ENCODE measurements around the gene NPRL2.

Gene NPRL2

GRCh38 chr3:50350527-50351322 is at the start of gene NPRL2, which contains the start of gene CYB561D2:
TSS of gene NPRL2 (minus strand) at chr3:50350775. CDS start at chr3:50350652, 123 bp downstream.
TSS of gene CYB561D2 (plus strand) at chr3:50350862. CDS start at chr3:50351434, 572 bp downstream.
- peak; percentile 83 for DNase-seq (ENCODE audit: low read depth, low spot score)

GRCh38 chr3:50396502-50396901 is 45.9 kb upstream of the NPRL2 start:
- DNase-seq (ENCODE audit: low read depth, low spot score), result no peak

GRCh38 chr3:50395070-50395860 is 44.7 kb upstream of the NPRL2 start:
- no peak for DNase-seq (ENCODE audit: low read depth, low spot score)

GRCh38 chr3:50393061-50393460 is 42.5 kb upstream of the NPRL2 start:
- no peak for DNase-seq (ENCODE audit: low read depth, low spot score)

- no peak for DNase-seq (ENCODE audit: low read depth, low spot score)
Measured at GRCh38 chr3:50392101-50392715, 41.6 kb upstream of the NPRL2 start.

- no peak for DNase-seq (ENCODE audit: low read depth, low spot score)
Measured at GRCh38 chr3:50390508-50391224, 40.1 kb upstream of the NPRL2 start.

DNA sequence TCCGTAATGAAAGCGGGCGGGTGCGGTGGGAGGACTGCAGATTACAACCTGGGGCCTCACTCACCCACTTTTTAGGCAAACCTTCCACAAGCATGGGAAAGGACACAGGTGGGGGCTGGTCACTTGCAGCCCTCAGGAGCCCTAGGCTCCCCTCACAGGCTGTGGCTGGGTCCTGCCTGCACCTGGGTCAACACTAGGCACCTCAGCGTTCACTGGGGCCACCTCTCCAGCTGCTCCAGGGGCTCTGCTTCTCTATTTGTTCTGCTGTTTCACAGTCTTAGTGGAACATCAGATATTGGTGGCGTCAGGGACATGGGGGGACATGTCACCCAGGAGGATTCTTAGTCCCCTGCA is 38.8 kb upstream of the NPRL2 start:
- no peak for DNase-seq (ENCODE audit: low read depth, low spot score)

GRCh38 chr3:50388720-50389413 is 38.3 kb upstream of the NPRL2 start:
- DNase-seq (ENCODE audit: low read depth, low spot score), result no peak

- DNase-seq (ENCODE audit: low read depth, low spot score), result no peak
Measured at GRCh38 chr3:50388016-50388719, 37.6 kb upstream of the NPRL2 start.

- DNase-seq (ENCODE audit: low read depth, low spot score), result no peak
Measured at GRCh38 chr3:50385754-50386153, 35.2 kb upstream of the NPRL2 start.

DNA sequence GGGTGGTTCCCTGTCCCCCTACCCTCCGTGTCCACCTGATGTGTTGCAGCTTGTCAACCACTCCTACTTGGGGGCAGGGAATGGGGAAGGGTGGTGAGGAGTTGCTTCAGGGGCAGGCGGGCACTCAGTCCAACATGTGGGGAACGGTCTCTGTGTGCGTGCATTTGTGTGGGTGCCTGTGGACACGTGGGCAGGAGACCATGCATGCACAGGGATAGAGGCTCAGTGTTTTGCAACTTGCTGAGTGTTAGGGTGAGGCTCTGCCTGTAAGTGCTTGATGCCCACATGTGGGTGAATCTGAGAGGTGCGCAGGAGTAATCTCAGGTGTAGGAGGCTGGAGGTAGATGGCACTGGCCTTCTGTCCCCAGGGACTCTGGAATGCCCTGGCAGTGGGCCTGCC is 33.2 kb upstream of the NPRL2 start:
- no peak for DNase-seq (ENCODE audit: low read depth, low spot score)

GRCh38 chr3:50382722-50383121 is 32.1 kb upstream of the NPRL2 start:
- no peak for DNase-seq (ENCODE audit: low read depth, low spot score)

DNA sequence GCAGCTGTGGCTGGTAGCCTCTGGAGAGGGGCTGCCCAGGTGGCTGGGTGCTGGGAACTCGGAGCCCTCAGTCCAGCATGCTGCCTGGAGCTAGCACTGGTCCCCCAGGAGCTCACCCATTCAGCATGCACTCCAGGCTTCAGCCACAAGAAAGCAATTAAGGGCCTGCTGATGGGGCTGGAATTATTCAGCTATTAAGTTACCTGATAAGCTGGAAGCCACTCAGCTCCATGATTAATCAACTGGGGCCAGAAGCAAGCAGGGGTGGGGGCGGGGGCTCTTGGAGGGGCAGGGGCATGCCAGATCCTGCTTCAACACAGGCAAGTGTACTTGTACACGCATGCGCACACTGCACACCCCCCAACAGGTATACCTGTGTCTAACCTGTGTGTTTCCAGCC is 30.8 kb upstream of the NPRL2 start:
- no peak for DNase-seq (ENCODE audit: low read depth, low spot score)

- no peak for DNase-seq (ENCODE audit: low read depth, low spot score)
Measured at GRCh38 chr3:50380405-50381085, 30.0 kb upstream of the NPRL2 start.

DNA sequence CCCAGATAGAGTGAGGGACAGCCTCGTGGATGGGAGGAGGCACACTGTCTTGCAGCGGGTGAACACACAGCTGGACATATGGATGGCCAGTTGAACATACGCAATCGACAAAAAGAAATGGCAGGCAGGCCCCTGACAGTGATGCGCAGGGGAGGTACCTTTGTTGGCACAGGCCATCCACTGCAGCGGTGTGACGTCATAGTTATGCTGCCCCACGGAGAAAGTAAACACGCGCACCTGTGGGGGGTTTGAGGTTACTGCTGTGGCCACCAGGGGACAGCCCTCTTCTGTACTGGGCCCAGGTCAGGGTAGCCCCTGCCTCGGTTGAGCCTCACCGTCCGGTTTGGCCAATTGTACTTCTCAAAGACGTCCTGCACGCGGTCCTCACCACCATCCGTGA is 28.2 kb upstream of the NPRL2 start:
- no peak for DNase-seq (ENCODE audit: low read depth, low spot score)

DNA sequence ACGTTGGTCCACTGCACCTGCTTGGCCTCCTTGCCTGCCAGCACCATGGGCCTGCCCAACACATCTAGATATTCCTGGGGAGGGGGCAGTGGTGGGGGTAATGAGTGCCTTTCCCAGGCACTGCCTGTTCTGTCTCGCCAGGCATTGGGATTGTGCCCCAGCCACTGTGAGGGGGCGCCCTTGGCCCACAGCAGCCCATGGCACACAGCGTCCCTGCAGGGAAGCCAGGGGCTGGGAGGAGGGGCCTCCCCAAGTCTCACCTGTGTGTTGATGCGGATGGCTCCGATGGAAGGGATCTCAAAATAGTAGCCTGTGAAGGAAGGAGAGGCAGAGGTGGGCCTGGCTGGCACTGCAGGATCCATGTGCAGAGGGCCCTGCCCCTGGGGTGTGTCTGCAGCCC is 27.4 kb upstream of the NPRL2 start:
- no peak for DNase-seq (ENCODE audit: low read depth, low spot score)

DNA sequence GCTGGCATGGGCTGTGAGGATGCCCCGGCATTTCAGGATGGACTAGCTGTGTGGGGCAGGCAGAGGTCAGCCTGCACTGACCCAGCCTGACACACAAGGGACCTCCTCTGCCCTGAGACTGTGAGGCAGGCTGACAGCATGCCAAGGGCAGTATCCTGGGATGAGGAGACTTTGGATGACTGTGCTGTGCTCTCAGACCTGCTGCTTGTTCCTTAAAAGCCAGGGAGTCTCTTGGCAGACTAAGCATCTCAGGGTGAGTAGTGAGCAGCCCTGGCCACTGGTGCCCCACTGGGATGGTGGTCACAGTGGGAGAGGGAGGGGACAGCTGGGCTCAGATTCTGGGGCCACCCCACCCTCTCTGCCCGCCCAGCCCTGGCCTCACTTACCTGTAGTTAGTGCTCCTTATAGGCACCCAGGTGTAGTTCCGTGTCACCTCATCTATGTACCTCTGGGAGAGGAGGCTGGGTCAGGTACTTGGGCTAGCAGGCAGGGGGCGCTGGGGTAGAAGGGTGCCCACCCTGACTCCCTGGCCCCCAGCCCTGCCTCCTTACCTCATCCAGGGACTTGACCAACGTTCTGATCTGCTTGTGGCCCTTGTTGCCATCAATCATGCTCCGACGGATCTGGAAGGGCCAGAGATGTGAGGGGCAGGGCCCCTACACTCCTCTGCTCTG is 24.8 kb upstream of the NPRL2 start:
- no peak for DNase-seq (ENCODE audit: low read depth, low spot score)

GRCh38 chr3:50374363-50375257 is 24.0 kb upstream of the NPRL2 start:
- no peak for DNase-seq (ENCODE audit: low read depth, low spot score)

All from brain pericyte (primary cell).